ENCODE data around the gene RNASEH1.

The RNASEH1 gene

DNA sequence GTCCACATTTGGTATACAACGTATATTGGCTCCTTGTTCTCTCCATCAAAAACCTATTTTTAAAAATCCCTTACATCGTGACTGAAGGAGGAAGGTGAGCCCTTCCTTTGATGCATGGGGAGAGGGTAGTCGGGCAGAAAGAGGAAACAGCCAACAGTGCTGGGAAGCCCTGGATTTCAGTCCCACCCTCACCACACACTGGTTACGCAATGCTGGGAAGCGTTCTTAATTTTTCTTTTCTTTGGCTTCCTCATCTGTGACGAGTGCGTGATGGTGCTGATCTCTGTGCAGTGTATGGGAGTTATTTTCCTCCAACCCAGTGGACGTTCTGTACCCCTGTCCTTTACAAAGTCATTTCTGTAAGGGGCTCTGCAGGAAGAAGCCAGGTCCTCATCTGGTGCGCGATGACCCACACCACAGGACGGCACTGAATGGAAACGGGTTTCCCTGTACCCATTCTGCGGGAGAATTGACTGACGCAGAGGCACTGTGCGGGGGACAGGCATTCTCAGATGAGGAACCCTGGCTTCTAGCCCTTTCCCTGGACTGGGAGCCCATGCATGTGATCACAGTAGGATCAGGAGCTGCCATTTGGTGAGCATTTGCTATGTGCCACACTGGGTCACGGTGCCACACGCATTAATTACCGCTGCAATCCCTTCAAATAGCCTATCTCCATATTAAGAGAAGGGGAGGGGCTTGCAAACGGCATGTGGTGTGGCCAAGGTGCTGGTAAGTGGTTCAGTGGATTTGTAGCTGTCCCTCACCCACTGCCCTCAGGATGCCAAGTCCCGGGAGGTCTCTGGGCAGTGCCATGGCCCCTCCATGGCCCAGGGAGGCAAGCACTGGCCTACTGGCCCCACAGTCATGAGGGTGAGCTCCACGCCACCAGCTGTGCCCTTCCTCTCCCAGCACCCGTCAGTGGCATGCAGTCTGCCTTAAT, 41.0 kb upstream of the RNASEH1 start:
- H2AFZ ChIP-seq (ENCODE audit: low read depth, low read length, severe bottlenecking): no peak overlapping the region
- H3K79me2 ChIP-seq (ENCODE audit: insufficient read depth, low read length): no peaks in the 10 kb centered on the region
- no peaks in the 10 kb centered on the region for H3F3A ChIP-seq (ENCODE audit: insufficient read depth)
- no peaks in the 10 kb centered on the region for H3K9me3 ChIP-seq (ENCODE audit: insufficient read depth, low read length)
- H3K4me3 ChIP-seq (ENCODE audit: insufficient read depth, low read length, poor library complexity, severe bottlenecking): no peak overlapping the region
- no peak overlapping the region for H3K9ac ChIP-seq (ENCODE audit: low read length)
- no peaks in the 10 kb centered on the region for H4K20me1 ChIP-seq (ENCODE audit: low read depth, low read length)
- no peak overlapping the region for H3K27ac ChIP-seq (ENCODE audit: low read depth, low read length)
- H3K36me3 ChIP-seq (ENCODE audit: low read length): no peaks in the 10 kb centered on the region
- no peak for TF ChIP-seq EZH2phosphoT487 (conservative IDR thresholded peaks at IDR 0.05; ENCODE audit: low read length)
- TF ChIP-seq, protein P1, sequence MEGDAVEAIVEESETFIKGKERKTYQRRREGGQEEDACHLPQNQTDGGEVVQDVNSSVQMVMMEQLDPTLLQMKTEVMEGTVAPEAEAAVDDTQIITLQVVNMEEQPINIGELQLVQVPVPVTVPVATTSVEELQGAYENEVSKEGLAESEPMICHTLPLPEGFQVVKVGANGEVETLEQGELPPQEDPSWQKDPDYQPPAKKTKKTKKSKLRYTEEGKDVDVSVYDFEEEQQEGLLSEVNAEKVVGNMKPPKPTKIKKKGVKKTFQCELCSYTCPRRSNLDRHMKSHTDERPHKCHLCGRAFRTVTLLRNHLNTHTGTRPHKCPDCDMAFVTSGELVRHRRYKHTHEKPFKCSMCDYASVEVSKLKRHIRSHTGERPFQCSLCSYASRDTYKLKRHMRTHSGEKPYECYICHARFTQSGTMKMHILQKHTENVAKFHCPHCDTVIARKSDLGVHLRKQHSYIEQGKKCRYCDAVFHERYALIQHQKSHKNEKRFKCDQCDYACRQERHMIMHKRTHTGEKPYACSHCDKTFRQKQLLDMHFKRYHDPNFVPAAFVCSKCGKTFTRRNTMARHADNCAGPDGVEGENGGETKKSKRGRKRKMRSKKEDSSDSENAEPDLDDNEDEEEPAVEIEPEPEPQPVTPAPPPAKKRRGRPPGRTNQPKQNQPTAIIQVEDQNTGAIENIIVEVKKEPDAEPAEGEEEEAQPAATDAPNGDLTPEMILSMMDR (IDR thresholded peaks at IDR 0.05; ENCODE audit: insufficient read depth, low read length, poor library complexity, severe bottlenecking): no peak
- no peaks in the 10 kb centered on the region for H3K9me2 ChIP-seq (replicated peaks; ENCODE audit: insufficient read depth, low read length)
- H3K27me3 ChIP-seq (ENCODE audit: low read length): no peaks in the 10 kb centered on the region
- no peak overlapping the region for H3K4me2 ChIP-seq (ENCODE audit: low read depth, low read length, poor library complexity, severe bottlenecking)

DNA sequence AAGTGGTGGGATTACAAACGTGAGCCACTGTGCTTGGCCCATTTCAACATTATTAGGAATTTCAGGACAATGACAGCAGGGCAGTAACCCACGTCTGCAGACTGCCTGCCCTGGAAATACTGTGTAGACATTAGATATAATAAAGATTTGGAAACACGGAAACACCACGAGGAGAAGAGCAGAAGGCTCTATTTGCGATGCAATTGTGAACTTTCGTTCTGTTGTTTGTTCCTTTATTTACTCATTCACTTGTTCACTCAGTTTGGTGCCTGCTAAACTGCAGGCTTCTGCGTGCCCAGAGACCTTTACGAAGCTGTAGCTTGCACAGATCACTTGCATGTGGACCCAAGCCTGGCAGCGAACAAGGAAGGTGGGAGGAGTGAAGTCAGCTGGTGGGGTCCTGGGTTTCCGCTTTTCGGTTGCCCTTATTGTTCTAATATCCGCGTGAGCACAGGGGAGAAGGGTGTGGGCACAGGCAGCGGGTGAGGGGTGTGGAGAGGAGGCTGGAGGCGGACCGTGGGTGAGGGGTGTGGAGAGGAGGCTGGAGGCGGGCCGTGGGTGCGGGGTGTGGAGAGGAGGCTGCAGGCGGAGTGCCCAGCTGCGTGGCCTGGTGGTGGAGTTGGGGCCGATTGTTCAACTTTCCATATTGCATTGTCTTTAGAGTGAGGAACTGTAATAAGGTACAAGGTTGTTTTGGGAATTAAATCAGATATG, 40.2 kb upstream of the RNASEH1 start:
- TF ChIP-seq EZH2phosphoT487 (conservative IDR thresholded peaks at IDR 0.05; ENCODE audit: low read length): no peak
- TF ChIP-seq, protein P1 (IDR thresholded peaks at IDR 0.05; ENCODE audit: insufficient read depth, low read length, poor library complexity, severe bottlenecking): no peak
- Histone ChIP-seq H4K20me1 (ENCODE audit: low read depth, low read length) (no peaks in the 10 kb centered on the region), H3K4me2 (ENCODE audit: low read depth, low read length, poor library complexity, severe bottlenecking) (no peak overlapping the region), H3K36me3 (ENCODE audit: low read length) (no peaks in the 10 kb centered on the region), H3K79me2 (ENCODE audit: insufficient read depth, low read length) (no peaks in the 10 kb centered on the region), H3K9me2 (replicated peaks; ENCODE audit: insufficient read depth, low read length) (no peaks in the 10 kb centered on the region), H2AFZ (ENCODE audit: low read depth, low read length, severe bottlenecking) (no peak overlapping the region), H3K9me3 (ENCODE audit: insufficient read depth, low read length) (no peaks in the 10 kb centered on the region), H3K27me3 (ENCODE audit: low read length) (no peaks in the 10 kb centered on the region), H3F3A (ENCODE audit: insufficient read depth) (no peaks in the 10 kb centered on the region), H3K4me3 (ENCODE audit: insufficient read depth, low read length, poor library complexity, severe bottlenecking) (no peak overlapping the region), H3K27ac (ENCODE audit: low read depth, low read length) (no peak overlapping the region), H3K9ac (ENCODE audit: low read length) (no peak overlapping the region)

DNA sequence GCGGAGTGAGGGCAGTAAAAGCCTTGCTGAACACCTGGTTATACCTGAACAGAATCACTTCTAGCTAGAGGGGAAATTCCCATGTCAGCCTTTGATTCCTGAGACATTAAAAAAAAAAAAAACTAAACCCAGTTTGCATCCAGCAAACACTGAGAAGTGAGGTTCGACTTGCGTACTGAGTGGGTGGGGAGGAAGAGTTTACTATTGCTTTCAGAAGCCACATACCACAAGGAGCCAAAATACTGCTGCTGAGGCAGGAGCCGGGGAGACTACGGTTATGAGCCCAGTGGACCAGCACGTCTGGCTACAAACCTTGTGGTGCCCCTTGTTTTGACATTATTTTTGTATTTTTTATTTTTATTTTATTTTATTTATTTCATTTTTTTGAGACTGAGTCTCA, 39.4 kb upstream of the RNASEH1 start:
- no peaks in the 10 kb centered on the region for H3K9me2 ChIP-seq (replicated peaks; ENCODE audit: insufficient read depth, low read length)
- no peak overlapping the region for H3K4me3 ChIP-seq (ENCODE audit: insufficient read depth, low read length, poor library complexity, severe bottlenecking)
- no peak overlapping the region for H3K27ac ChIP-seq (ENCODE audit: low read depth, low read length)
- H3K9ac ChIP-seq (ENCODE audit: low read length): no peak overlapping the region
- no peaks in the 10 kb centered on the region for H3K36me3 ChIP-seq (ENCODE audit: low read length)
- no peaks in the 10 kb centered on the region for H3K27me3 ChIP-seq (ENCODE audit: low read length)
- no peaks in the 10 kb centered on the region for H3K79me2 ChIP-seq (ENCODE audit: insufficient read depth, low read length)
- no peaks in the 10 kb centered on the region for H3F3A ChIP-seq (ENCODE audit: insufficient read depth)
- TF ChIP-seq EZH2phosphoT487 (conservative IDR thresholded peaks at IDR 0.05; ENCODE audit: low read length): no peak
- TF ChIP-seq, protein P1 (IDR thresholded peaks at IDR 0.05; ENCODE audit: insufficient read depth, low read length, poor library complexity, severe bottlenecking): no peak
- H3K9me3 ChIP-seq (ENCODE audit: insufficient read depth, low read length): no peaks in the 10 kb centered on the region
- no peak overlapping the region for H3K4me2 ChIP-seq (ENCODE audit: low read depth, low read length, poor library complexity, severe bottlenecking)
- no peak overlapping the region for H2AFZ ChIP-seq (ENCODE audit: low read depth, low read length, severe bottlenecking)
- no peaks in the 10 kb centered on the region for H4K20me1 ChIP-seq (ENCODE audit: low read depth, low read length)

Data from SU-DHL-6 (cell line).